Trophoblast cell (in vitro differentiated cells and primary cell): ENCODE data around the gene PIK3CB.
"Not testable (repeated sequence)": the region's sequence is repeated elsewhere in the genome, so short reads cannot be mapped to it uniquely, and the experiment has no call there.

Experiments used
- DNase-seq, 2 donors: peaks; one replicate each; pipeline ENCODE4 v3.0.0-alpha.2; 2016
- H2AFZ ChIP-seq: 2 replicates; pipeline ENCODE4 v1.6.1; 2013; ENCODE audit warnings: low read length, moderate library complexity, mild to moderate bottlenecking; ENCODE audit not compliant: insufficient read depth, poor library complexity
- H2AK5ac ChIP-seq: 2 replicates; pipeline ENCODE4 v1.6.1; 2013; ENCODE audit warnings: mild to moderate bottlenecking, low read length
- H2BK120ac ChIP-seq: 2 replicates; pipeline ENCODE4 v1.6.1; 2013; ENCODE audit warnings: low read length, mild to moderate bottlenecking, moderate library complexity; ENCODE audit not compliant: insufficient read depth, poor library complexity
- H2BK12ac ChIP-seq: 2 replicates; pipeline ENCODE4 v1.6.1; 2013; ENCODE audit warnings: mild to moderate bottlenecking, low read length, moderate library complexity
- H2BK5ac ChIP-seq: 2 replicates; pipeline ENCODE4 v1.6.1; 2013; ENCODE audit warnings: low read length, low read depth, moderate library complexity, mild to moderate bottlenecking; ENCODE audit not compliant: poor library complexity
- H3K14ac ChIP-seq: 2 replicates; pipeline ENCODE4 v1.6.1; 2013; ENCODE audit warnings: mild to moderate bottlenecking, low read length
- H3K18ac ChIP-seq: 2 replicates; pipeline ENCODE4 v1.6.1; 2013; ENCODE audit warnings: mild to moderate bottlenecking, low read length
- H3K23ac ChIP-seq: 2 replicates; pipeline ENCODE4 v1.6.1; 2013; ENCODE audit warnings: low read length
- H3K27ac ChIP-seq: 2 replicates; pipeline ENCODE4 v1.5.1; 2013; ENCODE audit warnings: low read depth, mild to moderate bottlenecking, inconsistent platforms, low read length, moderate library complexity
- H3K27me3 ChIP-seq: 2 replicates; pipeline ENCODE4 v1.6.1; 2013; ENCODE audit warnings: inconsistent platforms, mild to moderate bottlenecking, low read length, moderate library complexity; ENCODE audit not compliant: insufficient read depth
- H3K36me3 ChIP-seq, 2 experiments: 1 replicate in 1 of 2; 2 replicates in 1 of 2; pipeline ENCODE4 v1.6.1; 2013; ENCODE audit warnings: low read length in 2 of 2, mild to moderate bottlenecking in 2 of 2, moderate library complexity in 1 of 2; ENCODE audit not compliant: insufficient read depth in 2 of 2, control insufficient read depth in 1 of 2
- H3K4ac ChIP-seq: 2 replicates; pipeline ENCODE4 v1.6.1; 2013; ENCODE audit warnings: low read depth, mild to moderate bottlenecking, low read length, moderate library complexity
- H3K4me1 ChIP-seq, 2 experiments: 1 replicate in 1 of 2; 2 replicates in 1 of 2; pipeline ENCODE4 v1.6.1; 2013; ENCODE audit warnings: low read length in 2 of 2, mild to moderate bottlenecking in 2 of 2, moderate library complexity in 1 of 2; ENCODE audit not compliant: insufficient read depth in 2 of 2, control insufficient read depth in 1 of 2
- H3K4me2 ChIP-seq: 2 replicates; pipeline ENCODE4 v1.6.1; 2013; ENCODE audit warnings: inconsistent platforms, mild to moderate bottlenecking, low read length, moderate library complexity
- H3K4me3 ChIP-seq: 2 replicates; pipeline ENCODE4 v1.5.1; 2013; ENCODE audit warnings: mild to moderate bottlenecking, low read depth, low read length, inconsistent platforms
- H3K79me1 ChIP-seq: one replicate; pipeline ENCODE4 v1.6.1; 2013; ENCODE audit warnings: low read length
- H3K79me2 ChIP-seq: 2 replicates; pipeline ENCODE4 v1.6.1; 2013; ENCODE audit warnings: low read length, mild to moderate bottlenecking; ENCODE audit not compliant: control insufficient read depth, insufficient read depth, poor library complexity
- H3K9ac ChIP-seq: 2 replicates; pipeline ENCODE4 v1.6.1; 2013; ENCODE audit warnings: mild to moderate bottlenecking, low read length
- H3K9me3 ChIP-seq: 2 replicates; pipeline ENCODE4 v1.6.1; 2013; ENCODE audit warnings: low read depth, mild to moderate bottlenecking, control low read depth, inconsistent platforms, low read length; ENCODE audit not compliant: insufficient read depth
- H4K12ac ChIP-seq: 2 replicates; pipeline ENCODE4 v1.6.1; 2013; ENCODE audit warnings: low read depth, mild to moderate bottlenecking, low read length, moderate library complexity
- H4K8ac ChIP-seq: 2 replicates; pipeline ENCODE4 v1.6.1; 2013; ENCODE audit warnings: low read depth, mild to moderate bottlenecking, low read length, moderate library complexity
- H4K91ac ChIP-seq: one replicate; pipeline ENCODE4 v1.6.1; 2013; ENCODE audit warnings: low read depth, mild to moderate bottlenecking, low read length, moderate library complexity
- WGBS: extraction: QIAGEN DNeasy Blood & Tissue Kit; methylation state at CpG from one replicate; pipeline ENCODE4 v1.1.7; 2013; ENCODE audit warnings: missing lambda C conversion rate; ENCODE audit not compliant: insufficient read length, insufficient coverage; ENCODE audit errors: extremely low coverage; 5-methylcytosine and 5-hydroxymethylcytosine counted together

PIK3CB gene

DNA sequence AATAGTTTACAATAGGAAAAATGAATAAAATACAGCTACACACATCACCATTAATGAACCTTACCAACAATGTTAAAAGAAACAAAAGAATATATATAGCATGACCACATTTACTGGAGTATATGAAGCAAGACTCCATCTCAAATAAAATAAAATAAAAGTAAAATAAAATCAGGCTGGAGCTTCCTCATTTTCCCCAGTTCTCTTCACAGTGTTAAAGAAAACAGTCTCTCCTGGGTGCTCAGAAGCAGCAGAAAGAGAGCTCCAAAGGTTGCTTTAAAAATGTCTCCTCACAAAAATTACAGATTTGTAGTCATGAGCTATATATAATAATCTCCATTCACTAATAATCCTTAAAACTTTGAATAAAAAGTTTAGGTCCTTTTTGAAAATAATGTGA, 48.8 kb downstream of the PIK3CB start:
- Histone ChIP-seq H2BK120ac (no peak overlapping the region), H3K27ac (no peak overlapping the region), H3K9me3 (no peaks in the 10 kb centered on the region), H2AK5ac (no peak overlapping the region), H3K4ac (no peak overlapping the region), H3K79me2 (no peaks in the 10 kb centered on the region), H3K23ac (no peak overlapping the region), H2AFZ (no peak overlapping the region), H4K8ac (no peak overlapping the region), H3K79me1 (no peaks in the 10 kb centered on the region), H3K4me3 (no peak overlapping the region), H3K27me3 (no peaks in the 10 kb centered on the region), H3K18ac (no peak overlapping the region), H3K4me2 (no peak overlapping the region), H3K4me1 (peaks cover 0 to 3% of the 10 kb centered on the region in 2 experiments), H2BK5ac (no peak overlapping the region), H2BK12ac (no peak overlapping the region), H3K9ac (no peak overlapping the region), H3K14ac (no peak overlapping the region), H3K36me3 (peaks cover 0 to 10% of the 10 kb centered on the region in 2 experiments), H4K12ac (no peak overlapping the region), H4K91ac (no peak overlapping the region)
- DNase-seq = no peak

DNA sequence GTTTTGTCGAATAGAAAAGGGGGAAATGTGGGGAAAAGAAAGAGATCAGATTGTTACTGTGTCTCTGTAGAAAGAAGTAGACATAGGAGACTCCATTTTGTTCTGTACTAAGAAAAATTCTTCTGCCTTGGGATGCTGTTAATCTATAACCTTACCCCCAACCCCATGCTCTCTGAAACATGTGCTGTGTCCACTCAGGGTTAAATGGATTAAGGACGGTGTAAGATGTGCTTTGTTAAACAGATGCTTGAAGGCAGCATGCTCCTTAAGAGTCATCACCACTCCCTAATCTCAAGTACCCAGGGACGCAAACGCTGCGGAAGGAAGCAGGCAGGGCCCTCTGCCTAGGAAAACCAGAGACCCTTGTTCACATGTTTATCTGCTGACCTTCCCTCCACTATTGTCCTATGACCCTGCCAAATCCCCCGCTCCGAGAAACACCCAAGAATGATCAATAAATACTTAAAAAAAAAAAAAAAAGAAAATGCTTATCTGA, 49.3 kb downstream of the PIK3CB start:
- not testable (repeated sequence) for H3K4me2 ChIP-seq, H3K27ac ChIP-seq, H3K4ac ChIP-seq, H3K4me3 ChIP-seq, H3K27me3 ChIP-seq, H2BK12ac ChIP-seq, H3K36me3 ChIP-seq, H3K18ac ChIP-seq, H2BK120ac ChIP-seq, H4K12ac ChIP-seq, H4K8ac ChIP-seq, H3K23ac ChIP-seq, H2AK5ac ChIP-seq, H2BK5ac ChIP-seq, H3K9me3 ChIP-seq, H4K91ac ChIP-seq, H3K4me1 ChIP-seq, DNase-seq, H2AFZ ChIP-seq, H3K14ac ChIP-seq, H3K79me2 ChIP-seq, H3K9ac ChIP-seq, H3K79me1 ChIP-seq
- WGBS = no CpG with 5 or more reads among the region's 7 CpGs

DNA sequence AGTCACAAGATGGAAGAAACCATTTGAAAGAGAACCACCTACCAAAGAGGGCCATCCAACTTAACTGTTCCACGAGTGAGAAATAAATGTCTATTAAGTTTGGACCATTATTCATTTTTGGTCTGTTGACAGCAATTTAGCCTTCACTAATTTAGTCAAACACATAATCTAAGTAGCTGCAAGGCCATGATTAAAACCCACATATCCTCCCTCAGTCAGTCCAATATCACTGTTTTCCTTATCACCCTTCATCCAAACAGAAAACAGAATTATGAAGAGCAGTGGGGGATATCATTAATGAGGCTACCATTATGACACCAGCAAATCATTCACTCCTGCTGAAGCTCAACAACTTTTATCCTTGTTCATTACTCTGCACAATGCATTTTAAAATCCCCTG, 52.0 kb downstream of the PIK3CB start:
- no peak for DNase-seq
- no peak overlapping the region for H3K23ac ChIP-seq
- WGBS = no CpG with 5 or more reads among the region's 1 CpG
- H3K9me3 ChIP-seq = no peaks in the 10 kb centered on the region
- H3K4me3 ChIP-seq = no peak overlapping the region
- no peak overlapping the region for H2AK5ac ChIP-seq
- H4K91ac ChIP-seq = no peak overlapping the region
- no peaks in the 10 kb centered on the region for H3K27me3 ChIP-seq
- H3K36me3 ChIP-seq = peaks cover 0 to 6% of the 10 kb centered on the region in 2 experiments
- no peak overlapping the region for H3K18ac ChIP-seq
- H2BK120ac ChIP-seq = no peak overlapping the region
- H2BK12ac ChIP-seq = no peak overlapping the region
- H3K14ac ChIP-seq = no peak overlapping the region
- H3K4me1 ChIP-seq = peaks cover 0 to 3% of the 10 kb centered on the region in 2 experiments
- H3K4me2 ChIP-seq = no peak overlapping the region
- no peak overlapping the region for H4K8ac ChIP-seq
- no peaks in the 10 kb centered on the region for H3K79me1 ChIP-seq
- H3K4ac ChIP-seq = no peak overlapping the region
- no peak overlapping the region for H3K9ac ChIP-seq
- no peaks in the 10 kb centered on the region for H3K79me2 ChIP-seq
- no peak overlapping the region for H2AFZ ChIP-seq
- no peak overlapping the region for H4K12ac ChIP-seq
- H3K27ac ChIP-seq = no peak overlapping the region
- H2BK5ac ChIP-seq = no peak overlapping the region

DNA sequence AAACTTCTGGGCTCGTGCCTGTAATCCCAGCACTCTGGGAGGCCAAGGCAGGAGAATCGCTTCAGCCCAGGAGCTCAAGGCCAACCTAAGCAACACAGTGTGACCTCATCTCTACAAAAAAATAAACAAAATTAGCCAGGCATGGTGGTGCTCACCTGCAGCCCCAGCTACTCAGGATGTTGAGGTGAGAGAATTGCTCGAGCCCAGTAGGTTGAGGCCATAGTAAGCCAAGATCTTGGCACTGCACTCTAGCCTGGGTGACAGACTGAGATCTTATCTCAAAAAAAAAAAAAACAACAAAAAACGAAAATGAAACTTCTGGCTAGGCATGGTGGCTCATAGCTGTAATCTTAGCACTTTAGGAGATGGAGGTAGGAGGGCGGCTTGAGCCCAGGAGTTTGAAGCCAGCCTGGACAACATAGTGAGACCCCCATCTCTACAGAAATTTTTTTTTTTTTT, 53.7 kb downstream of the PIK3CB start:
- no peak overlapping the region for H3K4ac ChIP-seq
- no peak overlapping the region for H3K4me3 ChIP-seq
- H3K79me2 ChIP-seq = no peaks in the 10 kb centered on the region
- H3K79me1 ChIP-seq = no peaks in the 10 kb centered on the region
- no CpG with 5 or more reads among the region's 5 CpGs for WGBS
- no peak overlapping the region for H4K91ac ChIP-seq
- H3K9ac ChIP-seq = no peak overlapping the region
- peaks cover 0 to 3% of the 10 kb centered on the region in 2 experiments for H3K4me1 ChIP-seq
- H2AK5ac ChIP-seq = no peak overlapping the region
- no peak overlapping the region for H3K4me2 ChIP-seq
- no peak overlapping the region for H2BK12ac ChIP-seq
- no peak overlapping the region for H2AFZ ChIP-seq
- peaks cover 0 to 6% of the 10 kb centered on the region in 2 experiments for H3K36me3 ChIP-seq
- peak in 1 of 2 donors; percentile 48 for DNase-seq
- H2BK5ac ChIP-seq = no peak overlapping the region
- H4K8ac ChIP-seq = no peak overlapping the region
- no peaks in the 10 kb centered on the region for H3K27me3 ChIP-seq
- H3K23ac ChIP-seq = no peak overlapping the region
- no peak overlapping the region for H4K12ac ChIP-seq
- no peak overlapping the region for H3K27ac ChIP-seq
- H3K18ac ChIP-seq = no peak overlapping the region
- no peak overlapping the region for H2BK120ac ChIP-seq
- H3K9me3 ChIP-seq = no peaks in the 10 kb centered on the region
- H3K14ac ChIP-seq = no peak overlapping the region
